Measurements from ENCODE around the gene PLD5. TPM values are rescaled to one million over a fixed set of nuclear protein-coding genes. Genes with fewer than 3 reads are reported as not detected.
"Not testable (repeated sequence)": the region's sequence is repeated elsewhere in the genome, so short reads cannot be mapped to it uniquely, and the experiment has no call there.

The PLD5 gene
- total RNA-seq, 2 donors from 2014 or later, result 0.05 TPM; not detected in 1

GRCh38 chr1:242132121-242132817 is 392.2 kb downstream of the PLD5 start:
- DNase-seq (no peak), ATAC-seq (no peak)
- intact Hi-C loops (cut with DNase I), result no loop called here

- intact Hi-C loops (cut with DNase I), result no loop called here
- DNase-seq (no peak), ATAC-seq (no peak)
Measured at GRCh38 chr1:242128951-242129502, 395.5 kb downstream of the PLD5 start.

- intact Hi-C loops (cut with DNase I), result no loop called here
- no peak for ATAC-seq
- no peak for DNase-seq
Measured at GRCh38 chr1:242120432-242120831, 404.1 kb downstream of the PLD5 start.

GRCh38 chr1:242100921-242101320 is 423.6 kb downstream of the PLD5 start:
- intact Hi-C loops (cut with DNase I), result no loop called here
- no peak for DNase-seq
- no peak for ATAC-seq

GRCh38 chr1:242097283-242097682 is 427.2 kb downstream of the PLD5 start:
- DNase-seq; ATAC-seq; intact Hi-C loops (cut with DNase I): not testable (repeated sequence)

- ATAC-seq (no peak), DNase-seq (no peak)
- intact Hi-C loops (cut with DNase I), result no loop called here
Measured at GRCh38 chr1:242093116-242093515, 431.4 kb downstream of the PLD5 start.

- no peak for DNase-seq
- intact Hi-C loops (cut with DNase I), result no loop called here
- ATAC-seq, result no peak
Measured at GRCh38 chr1:242089911-242090310, 434.6 kb downstream of the PLD5 start.

GRCh38 chr1:242088875-242089274 is 435.6 kb downstream of the PLD5 start:
- DNase-seq (no peak), ATAC-seq (no peak)
- intact Hi-C loops (cut with DNase I), result no loop called here

GRCh38 chr1:242086706-242087105 is 437.8 kb downstream of the PLD5 start:
- intact Hi-C loops (cut with DNase I), result no loop called here
- ATAC-seq, result no peak
- no peak for DNase-seq

GRCh38 chr1:242086093-242086492 is 438.4 kb downstream of the PLD5 start:
- DNase-seq (no peak), ATAC-seq (no peak)
- intact Hi-C loops (cut with DNase I), result no loop called here

- intact Hi-C loops (cut with DNase I), result no loop called here
- no peak for DNase-seq
- no peak for ATAC-seq
Measured at GRCh38 chr1:242083742-242084141, 440.8 kb downstream of the PLD5 start.

GRCh38 chr1:242081446-242081845 is 443.1 kb downstream of the PLD5 start:
- ATAC-seq, result no peak
- no peak for DNase-seq
- intact Hi-C loops (cut with DNase I), result no loop called here

GRCh38 chr1:242065813-242066212 is 458.7 kb downstream of the PLD5 start:
- intact Hi-C loops (cut with DNase I), result no loop called here
- ATAC-seq (no peak), DNase-seq (no peak)

GRCh38 chr1:242062271-242062670 is 462.2 kb downstream of the PLD5 start:
- ATAC-seq (no peak), DNase-seq (no peak)
- intact Hi-C loops (cut with DNase I), result no loop called here

- intact Hi-C loops (cut with DNase I), result no loop called here
- DNase-seq, result no peak
- ATAC-seq, result no peak
Measured at GRCh38 chr1:242059976-242060375, 464.5 kb downstream of the PLD5 start.

GRCh38 chr1:242058582-242058981 is 465.9 kb downstream of the PLD5 start:
- ATAC-seq; DNase-seq; intact Hi-C loops (cut with DNase I): not testable (repeated sequence)

- intact Hi-C loops (cut with DNase I); ATAC-seq; DNase-seq: not testable (repeated sequence)
Measured at GRCh38 chr1:242058181-242058580, 466.3 kb downstream of the PLD5 start.

- ATAC-seq (no peak), DNase-seq (no peak)
- intact Hi-C loops (cut with DNase I), result no loop called here
Measured at GRCh38 chr1:242057745-242058115, 466.8 kb downstream of the PLD5 start.

GRCh38 chr1:242056988-242057744 is 467.3 kb downstream of the PLD5 start:
- ATAC-seq (peak in 1 of 2 donors; percentile 15), DNase-seq (no peak)
- intact Hi-C loops (cut with DNase I), result no loop called here

- no peak for DNase-seq
- ATAC-seq, result no peak
- intact Hi-C loops (cut with DNase I), result no loop called here
Measured at GRCh38 chr1:242055749-242056320, 468.7 kb downstream of the PLD5 start.
